ENCODE data around the gene SIPA1L3.

SIPA1L3 gene

GRCh38 chr19:38012944-38013343 is 105.9 kb downstream of the SIPA1L3 start:
- DNase-seq (ENCODE audit: low spot score) = no peak
- in situ Hi-C loops (cut with MboI; ENCODE audit: low pct_unique_long_range_greater_than_20kb, low sequenced_read_pairs, unreplicated experiment) = no loop called here

GRCh38 chr19:38013913-38014580 is 107.0 kb downstream of the SIPA1L3 start:
- no peak for DNase-seq (ENCODE audit: low spot score)
- no peak for TF ChIP-seq CTCF (IDR thresholded peaks at IDR 0.05; ENCODE audit: extremely low read depth, insufficient read depth, missing control alignments)
- in situ Hi-C loops (cut with MboI; ENCODE audit: low pct_unique_long_range_greater_than_20kb, low sequenced_read_pairs, unreplicated experiment) = no loop called here

More at GRCh38 chr19:38012944-38013343, 105.9 kb downstream of the SIPA1L3 start:
- TF ChIP-seq CTCF (IDR thresholded peaks at IDR 0.05; ENCODE audit: extremely low read depth, insufficient read depth, missing control alignments) = no peak

GRCh38 chr19:38015216-38015615 is 108.2 kb downstream of the SIPA1L3 start:
- DNase-seq (ENCODE audit: low spot score) = no peak
- in situ Hi-C loops (cut with MboI; ENCODE audit: low pct_unique_long_range_greater_than_20kb, low sequenced_read_pairs, unreplicated experiment) = no loop called here
- no peak for TF ChIP-seq CTCF (IDR thresholded peaks at IDR 0.05; ENCODE audit: extremely low read depth, insufficient read depth, missing control alignments)

- TF ChIP-seq CTCF (IDR thresholded peaks at IDR 0.05; ENCODE audit: extremely low read depth, insufficient read depth, missing control alignments) = no peak
- DNase-seq (ENCODE audit: low spot score) = no peak
- in situ Hi-C loops (cut with MboI; ENCODE audit: low pct_unique_long_range_greater_than_20kb, low sequenced_read_pairs, unreplicated experiment) = no loop called here
Observed at GRCh38 chr19:38015761-38016160, 108.8 kb downstream of the SIPA1L3 start.

GRCh38 chr19:38017401-38018151 is 110.6 kb downstream of the SIPA1L3 start:
- in situ Hi-C loops (cut with MboI; ENCODE audit: low pct_unique_long_range_greater_than_20kb, low sequenced_read_pairs, unreplicated experiment) = no loop called here
- DNase-seq (ENCODE audit: low spot score) = no peak
- TF ChIP-seq CTCF (IDR thresholded peaks at IDR 0.05; ENCODE audit: extremely low read depth, insufficient read depth, missing control alignments) = no peak

- TF ChIP-seq CTCF (IDR thresholded peaks at IDR 0.05; ENCODE audit: extremely low read depth, insufficient read depth, missing control alignments) = no peak
- DNase-seq (ENCODE audit: low spot score) = no peak
- in situ Hi-C loops (cut with MboI; ENCODE audit: low pct_unique_long_range_greater_than_20kb, low sequenced_read_pairs, unreplicated experiment) = no loop called here
Observed at GRCh38 chr19:38018694-38019395, 111.8 kb downstream of the SIPA1L3 start.

Data from GM13977 (cell line).